NCI-H748 (cell line): ENCODE results near the gene MMP1.

Experiments
- DNase-seq: peaks from one replicate; lab custom pipeline; 2025; ENCODE audit not compliant: unreplicated experiment; lab: John Stamatoyannopoulos, UW

Gene MMP1

GRCh38 chr11:102762361-102762767 is 35.6 kb downstream of the MMP1 start:
- no peak for DNase-seq

- no peak for DNase-seq
These were observed 36.2 kb downstream of the MMP1 start for GRCh38 chr11:102761646-102762238.

- peak; percentile 19 for DNase-seq
These were observed 37.5 kb downstream of the MMP1 start for GRCh38 chr11:102760344-102761035.

- DNase-seq, result peak; percentile 2
These were observed 40.0 kb downstream of the MMP1 start for GRCh38 chr11:102757823-102758549.

GRCh38 chr11:102753267-102753666 is 44.7 kb downstream of the MMP1 start:
- DNase-seq, result no peak

- no peak for DNase-seq
These were observed 46.3 kb downstream of the MMP1 start for GRCh38 chr11:102751673-102752072.

GRCh38 chr11:102749101-102749722 is 48.7 kb downstream of the MMP1 start:
- peak; percentile 14 for DNase-seq

GRCh38 chr11:102746746-102747578 is 51.0 kb downstream of the MMP1 start:
- peak; percentile 67 for DNase-seq
